Measurements from ENCODE around the gene MAPK8IP1. TPM values are rescaled to one million over a fixed set of nuclear protein-coding genes. Genes with fewer than 3 reads are reported as not detected.

Gene MAPK8IP1
- total RNA-seq, 1 donor from 2014 or later, result 13.2 TPM

DNA sequence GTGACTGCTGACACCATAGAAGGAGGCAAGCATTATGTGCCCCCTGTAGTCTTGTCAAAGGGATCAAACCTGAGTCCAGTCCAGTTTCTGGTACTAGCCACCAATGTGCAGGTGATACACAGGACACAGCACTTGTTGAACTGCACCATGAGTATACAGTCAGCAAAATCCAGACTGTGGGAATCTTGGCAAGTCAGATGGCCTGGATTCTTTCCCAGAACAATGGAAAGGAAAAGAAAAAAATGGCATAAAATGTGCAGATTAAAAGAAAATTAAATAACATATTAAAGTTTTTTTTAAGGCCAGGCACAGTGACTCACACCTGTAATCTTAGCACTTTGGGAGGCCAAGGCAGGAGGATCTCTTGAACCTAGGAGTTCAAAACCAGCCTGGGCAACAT, 21.4 kb upstream of the MAPK8IP1 start:
- H3K4me3 ChIP-seq (ENCODE audit: low read depth, low read length), result no peak overlapping the region
- TF ChIP-seq, protein P1, sequence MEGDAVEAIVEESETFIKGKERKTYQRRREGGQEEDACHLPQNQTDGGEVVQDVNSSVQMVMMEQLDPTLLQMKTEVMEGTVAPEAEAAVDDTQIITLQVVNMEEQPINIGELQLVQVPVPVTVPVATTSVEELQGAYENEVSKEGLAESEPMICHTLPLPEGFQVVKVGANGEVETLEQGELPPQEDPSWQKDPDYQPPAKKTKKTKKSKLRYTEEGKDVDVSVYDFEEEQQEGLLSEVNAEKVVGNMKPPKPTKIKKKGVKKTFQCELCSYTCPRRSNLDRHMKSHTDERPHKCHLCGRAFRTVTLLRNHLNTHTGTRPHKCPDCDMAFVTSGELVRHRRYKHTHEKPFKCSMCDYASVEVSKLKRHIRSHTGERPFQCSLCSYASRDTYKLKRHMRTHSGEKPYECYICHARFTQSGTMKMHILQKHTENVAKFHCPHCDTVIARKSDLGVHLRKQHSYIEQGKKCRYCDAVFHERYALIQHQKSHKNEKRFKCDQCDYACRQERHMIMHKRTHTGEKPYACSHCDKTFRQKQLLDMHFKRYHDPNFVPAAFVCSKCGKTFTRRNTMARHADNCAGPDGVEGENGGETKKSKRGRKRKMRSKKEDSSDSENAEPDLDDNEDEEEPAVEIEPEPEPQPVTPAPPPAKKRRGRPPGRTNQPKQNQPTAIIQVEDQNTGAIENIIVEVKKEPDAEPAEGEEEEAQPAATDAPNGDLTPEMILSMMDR (IDR thresholded peaks at IDR 0.05; ENCODE audit: insufficient read depth, low read length, poor library complexity, severe bottlenecking), result no peak
- no peaks in the 10 kb centered on the region for H3K27me3 ChIP-seq (ENCODE audit: control insufficient read depth, insufficient read depth, low read length)
- H3K36me3 ChIP-seq (ENCODE audit: control insufficient read depth, insufficient read depth, low read length), result no peaks in the 10 kb centered on the region
- no peak for DNase-seq (ENCODE audit: low read depth)

DNA sequence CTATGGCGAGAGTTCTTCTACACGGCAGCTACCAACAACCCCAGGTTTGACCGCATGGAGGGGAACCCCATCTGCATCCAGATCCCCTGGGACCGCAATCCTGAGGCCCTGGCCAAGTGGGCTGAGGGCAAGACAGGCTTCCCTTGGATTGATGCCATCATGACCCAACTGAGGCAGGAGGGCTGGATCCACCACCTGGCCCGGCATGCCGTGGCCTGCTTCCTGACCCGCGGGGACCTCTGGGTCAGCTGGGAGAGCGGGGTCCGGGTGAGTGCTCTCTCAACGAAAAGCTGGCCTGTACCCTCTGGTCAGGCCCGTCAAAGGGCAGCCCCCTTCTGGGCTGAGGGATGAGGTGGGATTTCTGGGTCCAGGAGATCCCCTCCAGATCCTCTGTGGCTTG, 15.9 kb upstream of the MAPK8IP1 start:
- no peaks in the 10 kb centered on the region for H3K27me3 ChIP-seq (ENCODE audit: control insufficient read depth, insufficient read depth, low read length)
- TF ChIP-seq, protein P1 (IDR thresholded peaks at IDR 0.05; ENCODE audit: insufficient read depth, low read length, poor library complexity, severe bottlenecking), result no peak
- no peak overlapping the region for H3K4me3 ChIP-seq (ENCODE audit: low read depth, low read length)
- peaks cover 4% of the 10 kb centered on the region for H3K36me3 ChIP-seq (ENCODE audit: control insufficient read depth, insufficient read depth, low read length)
- no peak for DNase-seq (ENCODE audit: low read depth)

DNA sequence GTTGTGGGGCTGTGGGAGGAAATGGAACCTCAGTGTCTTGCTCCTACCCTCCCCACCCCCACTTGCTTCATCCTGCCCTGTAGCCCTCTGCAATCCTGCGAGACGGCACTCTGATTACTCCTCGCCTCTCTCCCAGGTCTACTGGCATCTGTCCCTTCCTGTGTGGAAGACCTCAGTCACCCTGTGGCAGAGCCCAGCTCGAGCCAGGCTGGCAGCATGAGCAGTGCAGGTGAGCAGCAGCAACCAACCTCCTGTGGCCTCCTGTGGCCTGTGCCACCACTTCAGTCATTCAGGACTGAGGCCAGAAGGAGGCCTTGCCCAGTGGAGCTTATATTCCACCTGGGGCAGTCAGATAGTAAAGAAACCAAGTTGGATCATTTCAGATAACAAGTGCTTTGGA, 14.7 kb upstream of the MAPK8IP1 start:
- H3K36me3 ChIP-seq (ENCODE audit: control insufficient read depth, insufficient read depth, low read length), result peaks cover 5% of the 10 kb centered on the region
- no peaks in the 10 kb centered on the region for H3K27me3 ChIP-seq (ENCODE audit: control insufficient read depth, insufficient read depth, low read length)
- TF ChIP-seq, protein P1 (IDR thresholded peaks at IDR 0.05; ENCODE audit: insufficient read depth, low read length, poor library complexity, severe bottlenecking), result no peak
- no peak for DNase-seq (ENCODE audit: low read depth)
- no peak overlapping the region for H3K4me3 ChIP-seq (ENCODE audit: low read depth, low read length)

DNA sequence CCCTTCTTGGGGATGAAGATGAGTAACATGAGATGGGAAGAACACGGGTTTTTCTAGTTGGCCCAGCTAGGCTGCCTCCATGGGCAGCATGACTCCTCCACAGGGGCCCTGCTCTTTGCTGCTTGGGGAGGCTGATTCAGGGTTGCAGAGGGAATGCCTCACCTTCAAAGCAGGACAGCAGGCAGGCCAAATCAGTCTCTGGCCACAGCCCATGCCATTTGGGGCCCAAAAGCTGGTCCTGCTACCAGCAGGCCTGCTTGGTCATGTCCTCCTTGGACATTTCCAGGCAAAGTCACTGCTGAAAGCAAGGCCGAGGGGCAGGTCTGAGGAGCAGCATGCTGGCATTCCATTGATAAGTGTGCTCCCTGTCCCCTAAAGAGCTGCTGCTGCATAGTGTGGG, 13.8 kb upstream of the MAPK8IP1 start:
- H3K4me3 ChIP-seq (ENCODE audit: low read depth, low read length), result no peak overlapping the region
- DNase-seq (ENCODE audit: low read depth), result no peak
- H3K27me3 ChIP-seq (ENCODE audit: control insufficient read depth, insufficient read depth, low read length), result no peaks in the 10 kb centered on the region
- H3K36me3 ChIP-seq (ENCODE audit: control insufficient read depth, insufficient read depth, low read length), result peaks cover 5% of the 10 kb centered on the region
- TF ChIP-seq, protein P1 (IDR thresholded peaks at IDR 0.05; ENCODE audit: insufficient read depth, low read length, poor library complexity, severe bottlenecking), result no peak

DNA sequence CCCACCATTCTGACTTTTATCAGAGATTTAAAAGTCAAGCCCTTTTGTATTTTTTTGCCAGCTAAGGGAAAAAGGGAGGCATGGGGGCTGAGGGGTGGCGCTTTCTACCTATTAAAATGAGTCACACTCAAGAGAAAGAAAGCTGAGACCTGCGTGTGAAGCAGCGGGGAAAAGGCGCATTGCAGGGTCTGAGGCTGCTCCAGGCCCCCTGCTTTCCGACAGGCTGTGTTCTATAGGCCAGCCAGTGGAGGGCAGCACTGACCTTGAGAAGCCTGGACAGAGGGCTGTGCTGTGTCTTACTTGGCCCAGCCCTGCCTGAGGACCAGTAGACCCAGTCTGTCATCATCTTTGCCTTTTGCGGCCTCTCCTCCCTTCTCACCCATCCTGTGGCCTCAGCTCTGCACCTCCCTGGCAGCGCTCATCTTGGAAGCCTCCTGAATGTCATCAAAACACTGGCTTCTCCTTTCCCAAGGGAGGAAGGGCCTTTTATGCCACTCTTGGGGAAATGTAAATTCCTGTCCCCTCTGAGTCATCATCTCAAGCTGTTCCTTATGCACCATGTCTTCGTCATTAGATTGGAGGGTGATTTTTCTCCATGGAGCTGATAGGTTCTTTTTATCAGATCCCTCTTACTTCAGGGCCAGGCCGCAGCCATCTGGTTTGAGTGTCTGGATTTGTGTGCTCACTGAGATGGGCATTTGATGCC, 12.6 kb upstream of the MAPK8IP1 start:
- no peak for DNase-seq (ENCODE audit: low read depth)
- Histone ChIP-seq H3K36me3 (ENCODE audit: control insufficient read depth, insufficient read depth, low read length) (peaks cover 5% of the 10 kb centered on the region), H3K27me3 (ENCODE audit: control insufficient read depth, insufficient read depth, low read length) (no peaks in the 10 kb centered on the region), H3K4me3 (ENCODE audit: low read depth, low read length) (no peak overlapping the region)
- TF ChIP-seq, protein P1 (IDR thresholded peaks at IDR 0.05; ENCODE audit: insufficient read depth, low read length, poor library complexity, severe bottlenecking), result peak; percentile 70

DNA sequence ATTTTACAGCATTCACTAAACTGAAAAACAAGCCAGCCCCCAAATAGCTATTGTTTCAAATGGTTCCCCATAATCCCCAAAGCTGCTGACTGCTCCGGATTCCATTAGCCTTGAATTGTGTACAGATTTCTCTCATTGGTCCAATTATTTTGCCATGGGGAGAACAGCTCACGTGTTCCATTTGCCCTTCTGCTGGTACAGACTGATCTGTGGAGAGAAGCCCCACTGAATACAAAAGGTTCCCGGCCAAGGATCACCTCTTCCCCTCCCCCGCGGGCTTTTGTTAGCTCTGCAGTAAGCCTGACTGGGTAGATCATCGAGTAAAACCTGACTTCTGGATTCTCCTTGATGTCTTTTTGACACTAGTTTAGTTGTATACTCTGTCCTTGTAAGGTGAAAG, 9.1 kb upstream of the MAPK8IP1 start:
- H3K36me3 ChIP-seq (ENCODE audit: control insufficient read depth, insufficient read depth, low read length), result peaks cover 4% of the 10 kb centered on the region
- TF ChIP-seq, protein P1 (IDR thresholded peaks at IDR 0.05; ENCODE audit: insufficient read depth, low read length, poor library complexity, severe bottlenecking), result no peak
- no peaks in the 10 kb centered on the region for H3K27me3 ChIP-seq (ENCODE audit: control insufficient read depth, insufficient read depth, low read length)
- H3K4me3 ChIP-seq (ENCODE audit: low read depth, low read length), result no peak overlapping the region
- no peak for DNase-seq (ENCODE audit: low read depth)
